GM12865 (cell line): ENCODE results near the gene VAMP4.

Experiments
- DNase-seq: peaks from one replicate; pipeline ENCODE4 v3.0.0; 2010; ENCODE audit warnings: low read depth
- H3K4me3 ChIP-seq: 2 replicates; pipeline ENCODE4 v1.5.1; 2011; ENCODE audit warnings: mild to moderate bottlenecking, low read depth, low read length, control low read depth
- CTCF ChIP-seq: IDR thresholded peaks from 2 replicates; pipeline ENCODE4 v1.5.1; 2011; ENCODE audit warnings: low read length, control low read depth, low read depth, inconsistent platforms; ENCODE audit not compliant: insufficient read depth; ENCODE audit errors: missing control alignments

VAMP4 gene

GRCh38 chr1:171654942-171655745 is 86.7 kb downstream of the VAMP4 start:
- TF ChIP-seq CTCF, result peak; percentile 92
- no peak overlapping the region for H3K4me3 ChIP-seq
- peak; percentile 81 for DNase-seq

GRCh38 chr1:171654201-171654941 is 87.5 kb downstream of the VAMP4 start:
- no peak for TF ChIP-seq CTCF
- DNase-seq, result no peak
- no peak overlapping the region for H3K4me3 ChIP-seq

GRCh38 chr1:171653796-171654195 is 88.1 kb downstream of the VAMP4 start:
- TF ChIP-seq CTCF, result no peak
- no peak overlapping the region for H3K4me3 ChIP-seq
- DNase-seq, result no peak

- DNase-seq, result no peak
- TF ChIP-seq CTCF, result no peak
- no peak within 1 kb of the TSS for H3K4me3 ChIP-seq
Observed at GRCh38 chr1:171652234-171652822, 89.5 kb downstream of the VAMP4 start, which contains the start of gene MYOC. TSS of gene MYOC (minus strand) at chr1:171652688. CDS start at chr1:171652611, 77 bp downstream.
